GM19328 (cell line): Measurements from ENCODE around the gene CYB5D1.
"Not testable (repeated sequence)": the region's sequence is repeated elsewhere in the genome, so short reads cannot be mapped to it uniquely, and the experiment has no call there.

ENCODE experiments used
- ATAC-seq: cut with Tn5 transposase; IDR thresholded peaks from one replicate; pipeline ENCODE4 v1.9.1; 2021; ENCODE audit warnings: mild to moderate bottlenecking, moderate library complexity; ENCODE audit not compliant: unreplicated experiment

The CYB5D1 gene, protein sequence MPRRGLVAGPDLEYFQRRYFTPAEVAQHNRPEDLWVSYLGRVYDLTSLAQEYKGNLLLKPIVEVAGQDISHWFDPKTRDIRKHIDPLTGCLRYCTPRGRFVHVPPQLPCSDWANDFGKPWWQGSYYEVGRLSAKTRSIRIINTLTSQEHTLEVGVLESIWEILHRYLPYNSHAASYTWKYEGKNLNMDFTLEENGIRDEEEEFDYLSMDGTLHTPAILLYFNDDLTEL

DNA sequence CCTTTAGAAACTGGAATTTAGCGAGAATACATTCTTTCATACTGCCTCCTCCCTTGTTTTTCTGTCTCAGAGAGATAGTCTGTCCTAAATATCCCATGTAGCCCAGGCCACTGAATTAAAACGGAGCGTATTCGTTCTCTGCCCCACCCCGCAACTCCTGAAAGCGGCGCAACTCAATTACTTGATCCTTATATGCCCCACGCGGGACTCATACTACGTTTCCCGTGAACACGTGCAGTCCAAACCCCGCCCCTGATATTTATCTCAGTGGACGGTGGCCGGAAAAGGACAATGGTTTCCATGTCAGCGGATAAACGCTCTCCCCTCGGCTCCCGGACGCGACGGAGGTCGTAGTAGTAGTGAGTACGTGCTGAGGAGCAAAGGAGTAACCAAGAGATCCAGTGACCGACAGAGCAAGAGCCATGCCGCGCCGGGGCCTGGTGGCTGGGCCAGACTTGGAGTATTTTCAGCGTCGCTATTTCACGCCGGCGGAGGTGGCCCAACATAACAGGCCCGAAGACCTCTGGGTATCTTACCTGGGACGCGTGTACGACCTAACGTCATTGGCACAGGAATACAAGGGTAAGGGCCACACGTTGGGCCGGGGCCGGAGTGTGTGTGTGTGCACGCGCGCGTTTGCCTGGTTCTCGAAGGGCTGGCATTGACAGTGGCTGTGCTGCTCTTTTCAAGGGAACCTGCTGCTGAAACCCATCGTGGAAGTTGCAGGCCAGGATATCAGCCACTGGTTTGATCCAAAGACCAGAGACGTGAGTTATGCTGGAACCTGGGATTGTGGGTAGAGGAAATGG, at the start of gene CYB5D1:
CYB5D1 (plus strand) TSS at position 291 of the 809 bp plus-strand sequence; CDS start at position 423, 132 bp downstream.
- peak; percentile 38 for ATAC-seq

GRCh38 chr17:7809086-7809790, 48.6 kb upstream of the CYB5D1 start:
- ATAC-seq, result no peak

DNA sequence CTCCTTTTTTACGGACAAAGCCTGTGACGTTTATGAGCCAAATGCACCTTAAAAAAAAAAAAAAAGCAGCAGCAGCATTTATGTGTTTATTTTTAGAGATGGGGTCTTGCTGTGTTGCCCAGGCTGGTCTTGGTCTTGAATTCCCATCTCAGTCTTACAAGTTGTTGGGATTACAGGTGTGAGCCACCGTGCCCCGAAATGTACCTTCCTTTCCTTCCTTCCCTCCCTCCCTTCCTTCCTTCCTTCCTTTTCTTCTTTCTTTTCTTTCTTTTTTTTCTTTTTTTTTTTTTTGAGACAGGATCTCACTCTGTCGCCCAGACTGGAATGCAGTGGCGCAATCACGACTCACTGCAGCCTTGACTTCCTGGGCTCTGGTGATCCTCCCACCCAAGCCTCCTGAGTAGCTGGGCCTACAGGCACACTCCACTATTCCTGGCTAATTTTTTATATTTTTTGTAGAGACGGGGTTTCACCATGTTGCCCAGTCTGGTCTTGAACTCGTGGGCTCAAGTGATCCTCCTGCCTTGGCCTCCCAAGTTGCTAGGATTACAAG, 47.9 kb upstream of the CYB5D1 start:
- ATAC-seq, result not testable (repeated sequence)

DNA sequence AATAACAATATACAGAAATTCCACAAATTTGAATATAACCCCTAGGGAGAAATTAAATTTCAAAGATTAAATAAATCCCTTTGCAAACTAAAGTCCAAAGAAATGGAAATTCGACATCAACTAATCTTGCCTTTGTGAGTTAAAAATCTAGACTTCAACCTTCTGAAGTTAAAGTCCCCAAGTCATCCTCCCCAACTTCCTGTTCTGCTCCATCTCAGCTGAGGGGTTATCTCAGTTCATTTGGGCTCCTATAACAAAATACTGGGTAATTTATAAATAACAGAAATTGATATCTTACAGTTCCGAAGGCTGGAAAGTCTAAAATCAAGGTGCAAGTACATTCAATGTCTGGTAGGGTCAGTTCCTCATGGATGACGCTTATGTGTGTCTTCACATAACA, 46.6 kb upstream of the CYB5D1 start:
- no peak for ATAC-seq

- no peak for ATAC-seq
Observed at GRCh38 chr17:7814969-7815368, 42.8 kb upstream of the CYB5D1 start.

DNA sequence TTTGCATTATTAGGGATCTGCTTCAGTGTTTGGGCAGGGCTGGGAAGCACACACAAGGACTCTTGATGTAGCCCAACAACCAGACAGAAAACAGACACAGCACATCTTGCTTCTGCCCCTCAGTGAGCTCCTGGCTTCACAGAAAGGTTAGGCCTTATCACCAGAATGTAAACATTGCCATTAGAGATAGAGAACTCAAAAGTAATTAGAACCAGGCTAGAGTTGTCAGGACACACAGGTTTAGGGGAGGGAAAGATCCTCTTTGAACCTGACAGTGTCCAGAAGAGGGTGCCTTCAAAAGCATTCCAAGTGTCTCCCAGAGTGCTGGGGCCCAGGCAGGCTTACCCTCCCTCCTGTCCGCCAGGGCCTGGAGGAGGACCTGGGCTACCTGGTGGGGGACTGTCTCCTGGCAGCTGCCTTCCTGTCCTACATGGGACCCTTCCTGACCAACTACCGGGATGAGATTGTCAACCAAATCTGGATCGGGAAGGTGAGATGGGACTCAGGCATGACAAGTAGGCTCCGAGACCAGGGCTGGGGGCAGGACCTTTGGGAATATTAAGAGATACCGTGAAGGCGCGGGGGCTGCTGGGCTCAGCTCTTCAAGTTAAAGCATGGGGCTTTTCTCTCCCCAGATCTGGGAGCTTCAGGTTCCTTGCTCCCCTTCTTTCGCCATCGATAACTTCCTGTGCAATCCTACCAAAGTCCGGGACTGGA, 40.7 kb upstream of the CYB5D1 start:
- ATAC-seq, result no peak

- ATAC-seq, result no peak
Observed at GRCh38 chr17:7817643-7817964, 40.2 kb upstream of the CYB5D1 start.

DNA sequence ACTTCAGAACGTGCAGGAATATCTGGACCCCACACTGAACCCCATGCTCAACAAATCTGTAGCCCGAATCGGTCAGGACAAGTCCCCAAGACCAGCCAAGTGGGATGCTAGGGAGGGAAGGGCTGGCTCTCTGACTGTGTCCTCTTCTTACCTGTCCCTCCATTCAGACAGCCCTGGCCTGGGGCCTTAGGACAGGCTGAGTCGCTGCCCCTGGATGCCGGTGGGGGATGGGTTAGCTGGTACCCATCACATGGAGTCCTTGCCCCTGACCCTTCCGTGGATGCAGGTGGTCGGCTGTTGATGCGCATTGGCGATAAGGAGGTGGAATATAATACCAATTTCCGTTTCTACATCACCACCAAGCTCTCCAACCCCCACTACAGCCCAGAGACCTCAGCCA, 39.8 kb upstream of the CYB5D1 start:
- ATAC-seq, result no peak

GRCh38 chr17:7818746-7819645, 38.8 kb upstream of the CYB5D1 start:
- ATAC-seq, result no peak

DNA sequence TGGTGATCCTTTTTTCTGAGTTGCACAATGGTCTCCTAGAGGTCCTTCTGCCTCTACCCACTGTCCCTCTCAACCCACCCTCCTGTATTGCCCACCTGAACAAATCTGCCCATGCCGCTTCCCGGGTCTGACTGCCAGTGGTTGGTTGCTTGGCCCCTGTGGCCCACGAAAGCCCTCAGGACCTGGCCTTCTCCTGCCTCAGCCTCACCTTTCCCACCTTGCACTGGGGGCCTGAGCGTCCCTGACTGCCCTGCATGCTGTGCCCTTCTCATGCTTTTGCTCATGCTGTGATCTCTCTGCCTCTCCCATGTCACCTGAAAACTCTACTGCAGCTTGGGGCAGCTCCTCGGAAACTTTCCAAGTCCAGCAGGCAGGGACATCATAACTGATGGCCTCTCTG, 37.6 kb upstream of the CYB5D1 start:
- no peak for ATAC-seq

- no peak for ATAC-seq
Observed at GRCh38 chr17:7822126-7822525, 35.7 kb upstream of the CYB5D1 start.

DNA sequence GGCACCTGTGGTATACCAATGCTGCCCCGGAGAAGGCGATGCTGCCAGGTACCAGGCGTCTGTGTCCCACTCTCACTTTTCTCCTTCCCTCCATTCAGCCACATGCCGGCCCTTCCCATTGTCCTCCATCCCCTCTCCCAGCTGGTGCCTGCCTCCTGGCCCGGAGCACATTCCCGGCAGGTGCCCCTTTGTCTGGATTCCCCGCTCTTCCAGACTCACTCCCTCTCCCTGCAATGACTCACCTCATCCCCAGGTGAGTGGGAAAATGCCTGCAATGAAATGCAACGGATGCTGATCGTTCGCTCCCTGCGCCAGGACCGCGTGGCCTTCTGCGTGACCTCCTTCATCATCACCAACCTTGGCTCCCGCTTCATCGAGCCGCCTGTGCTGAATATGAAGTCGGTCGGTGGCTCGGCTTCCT, 34.2 kb upstream of the CYB5D1 start:
- ATAC-seq, result no peak

GRCh38 chr17:7824021-7824924, 33.5 kb upstream of the CYB5D1 start:
- ATAC-seq, result no peak

GRCh38 chr17:7825206-7825990, 32.4 kb upstream of the CYB5D1 start:
- ATAC-seq, result no peak

DNA sequence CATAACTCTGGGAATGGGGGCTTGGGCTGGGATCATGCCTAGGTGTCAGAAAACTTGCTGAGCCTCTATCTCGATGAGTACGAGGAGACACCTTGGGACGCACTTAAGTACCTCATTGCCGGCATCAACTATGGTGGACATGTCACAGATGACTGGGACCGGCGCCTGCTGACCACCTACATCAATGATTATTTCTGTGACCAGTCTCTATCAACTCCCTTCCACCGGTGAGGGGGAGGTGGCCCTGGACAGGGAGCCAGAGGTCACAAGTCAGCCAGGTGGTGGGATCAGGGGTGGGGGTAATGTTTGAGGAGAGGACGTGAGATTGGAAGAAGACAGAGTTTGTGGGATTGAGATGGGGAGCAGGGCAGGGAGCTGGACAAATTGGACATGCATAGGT, 27.2 kb upstream of the CYB5D1 start:
- ATAC-seq, result no peak

GRCh38 chr17:7831233-7831632, 26.6 kb upstream of the CYB5D1 start:
- no peak for ATAC-seq

GRCh38 chr17:7832431-7832830, 25.4 kb upstream of the CYB5D1 start:
- no peak for ATAC-seq
